NCI-H2227 treated with DMSO at 0.1 percent for 48 hours (cell line): ENCODE data around the gene EVA1C.
"Not testable (repeated sequence)": the region's sequence is repeated elsewhere in the genome, so short reads cannot be mapped to it uniquely, and the experiment has no call there.

Source experiments
- DNase-seq: peaks from one replicate; lab custom pipeline; 2025; lab: John Stamatoyannopoulos, UW

The EVA1C gene

GRCh38 chr21:32462564-32462963 is 50.1 kb downstream of the EVA1C start:
- DNase-seq = not testable (repeated sequence)

DNA sequence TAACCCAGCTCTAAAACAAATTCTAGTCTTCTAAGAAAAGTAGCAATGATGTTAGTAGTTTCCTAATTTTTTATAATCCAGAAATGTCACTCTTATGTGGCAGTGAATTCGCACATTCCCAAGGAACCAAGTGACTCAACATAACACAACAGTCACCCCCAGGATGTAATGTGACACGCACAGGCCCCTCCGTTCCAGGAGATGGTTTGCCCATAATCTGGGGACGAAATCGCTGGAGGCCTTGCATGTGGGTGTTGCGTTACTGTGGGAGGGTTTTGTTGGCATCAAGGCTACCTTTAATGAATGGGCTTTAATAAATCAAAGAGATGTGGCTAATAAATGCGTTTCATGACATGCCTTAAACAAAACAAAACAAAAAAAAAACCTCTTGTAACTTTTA is 50.9 kb downstream of the EVA1C start:
- DNase-seq = no peak

DNA sequence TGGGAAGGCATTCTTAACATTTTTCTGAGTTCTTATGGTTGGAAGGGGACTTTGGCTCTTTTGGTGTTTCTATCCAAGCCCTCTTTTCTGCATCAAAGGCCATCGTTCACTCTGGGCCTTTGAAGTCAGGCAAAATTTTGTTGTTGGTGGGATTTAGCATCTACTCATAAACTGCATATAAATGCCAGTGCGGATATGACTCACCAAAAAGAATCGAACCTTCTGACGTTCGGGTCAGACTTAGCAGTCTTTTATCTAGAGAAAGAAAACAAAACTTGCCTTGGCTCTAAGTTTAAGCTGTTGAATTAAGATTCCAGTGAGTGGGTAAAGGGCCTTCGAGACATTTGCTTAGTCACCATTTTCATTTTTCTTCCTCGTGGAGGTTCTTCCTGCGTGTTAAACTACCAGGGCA is 51.4 kb downstream of the EVA1C start:
- no peak for DNase-seq

DNA sequence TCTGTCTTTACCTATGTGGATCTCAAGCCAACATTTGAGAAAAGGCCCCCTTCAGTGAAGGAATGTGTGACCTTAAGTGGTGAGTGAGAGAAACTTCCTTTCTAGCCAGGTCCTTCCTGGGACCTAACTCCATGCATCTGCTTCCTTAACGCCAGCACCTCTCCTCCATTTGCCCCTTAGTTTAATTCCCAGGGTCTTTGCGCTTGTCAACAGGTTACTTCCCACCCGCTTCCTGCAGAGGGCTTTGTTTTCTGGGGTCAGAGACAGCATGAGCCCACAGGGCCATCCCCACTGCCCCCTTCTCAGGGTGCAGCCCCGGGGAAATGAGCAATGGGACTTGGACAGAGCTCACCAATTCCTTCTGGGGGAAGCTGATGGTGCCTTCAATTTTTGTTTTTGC is 54.8 kb downstream of the EVA1C start:
- DNase-seq = no peak

GRCh38 chr21:32468681-32469111 is 56.2 kb downstream of the EVA1C start:
- no peak for DNase-seq

- DNase-seq = no peak
Measured at GRCh38 chr21:32469628-32470027, 57.1 kb downstream of the EVA1C start.

DNA sequence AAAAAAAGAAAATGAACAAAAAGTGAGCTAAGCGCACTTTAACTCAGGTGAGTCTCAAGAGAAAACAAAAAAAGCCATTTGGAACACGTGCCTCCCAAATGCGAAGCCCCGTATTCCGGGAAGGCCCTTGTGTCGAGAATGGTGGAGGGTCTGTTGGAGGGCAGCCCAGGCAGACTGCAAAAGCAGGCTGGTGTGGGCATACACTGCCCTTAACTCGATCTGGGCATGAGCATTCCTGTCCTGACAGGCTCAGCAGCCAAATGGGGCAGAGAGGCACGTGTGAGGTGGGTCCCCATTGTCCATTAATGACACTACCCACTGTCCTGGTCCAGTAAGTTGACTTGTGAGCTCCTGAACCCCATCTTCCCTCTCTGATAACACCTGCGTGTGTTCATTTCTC is 57.7 kb downstream of the EVA1C start:
- DNase-seq = no peak

GRCh38 chr21:32472890-32473765 is 60.6 kb downstream of the EVA1C start:
- no peak for DNase-seq

DNA sequence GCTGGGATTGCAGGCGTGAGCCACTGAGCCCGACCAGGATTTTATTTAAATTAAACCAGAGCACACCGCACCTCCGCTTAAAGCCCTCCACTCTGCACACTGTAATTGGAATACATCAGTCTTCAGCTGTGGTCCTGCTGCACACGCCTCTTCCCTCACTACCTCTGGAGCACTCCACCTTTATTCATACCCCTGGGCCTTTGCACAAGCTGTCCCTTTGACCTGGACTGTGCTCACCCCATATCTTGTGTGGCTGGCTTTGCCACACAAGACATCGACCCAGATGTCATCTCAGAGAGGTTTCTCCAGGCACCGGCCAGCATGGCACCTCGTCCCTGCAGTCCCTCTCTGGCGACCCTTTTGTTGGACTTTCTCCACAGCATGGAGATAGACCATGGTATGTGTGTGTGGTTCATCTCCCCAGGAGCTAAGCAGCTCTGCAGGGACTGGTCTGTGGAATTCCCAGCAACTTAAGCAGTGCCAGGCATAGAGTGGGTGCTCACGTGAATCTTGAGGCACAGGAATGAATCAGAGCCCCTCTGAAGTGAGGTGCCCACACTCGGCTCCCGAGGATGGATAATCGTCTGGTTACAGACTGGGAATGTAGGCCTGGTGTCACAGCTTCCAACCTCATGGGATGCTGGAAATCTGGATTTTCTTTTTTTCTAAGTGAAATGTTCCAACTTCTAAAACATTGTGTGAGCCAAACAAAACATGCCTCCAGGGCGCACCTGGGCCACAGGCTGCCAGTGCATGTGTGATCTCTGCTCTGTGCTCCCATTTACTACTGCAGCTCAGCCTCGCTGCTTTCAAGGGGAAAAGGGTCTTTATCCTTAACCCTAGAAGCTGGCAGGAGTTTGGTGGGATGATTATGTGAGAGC is 61.9 kb downstream of the EVA1C start:
- DNase-seq = no peak

DNA sequence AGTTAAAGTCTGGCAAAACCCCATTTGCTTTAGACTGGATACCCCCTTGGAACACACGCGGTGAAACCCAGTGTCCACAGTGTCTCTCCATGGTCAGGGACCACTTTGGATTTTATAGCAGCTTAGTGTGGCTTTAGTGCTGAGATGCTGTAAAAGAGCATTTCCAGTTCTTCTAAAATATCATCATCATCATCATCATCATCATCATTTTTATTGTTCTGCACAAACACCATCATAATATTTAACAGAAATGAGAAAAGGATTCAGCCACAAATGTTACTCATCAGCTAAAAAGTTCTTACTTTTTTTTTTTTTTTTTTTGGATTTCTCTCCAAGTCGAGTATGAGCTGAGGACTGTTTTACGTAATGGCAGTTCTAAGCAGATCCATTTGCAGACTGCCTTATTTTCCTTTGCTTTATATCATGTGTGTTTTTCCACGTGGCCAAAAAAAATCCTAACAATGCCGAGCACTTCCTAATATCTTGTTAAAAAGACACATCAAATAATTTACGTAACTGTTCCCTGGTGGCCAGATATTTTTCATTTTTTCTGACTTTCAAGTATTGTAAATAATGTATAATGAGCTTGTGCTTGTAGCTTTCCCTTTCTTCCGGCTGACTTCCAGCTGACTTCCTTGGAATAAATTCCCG is 62.8 kb downstream of the EVA1C start:
- no peak for DNase-seq

DNA sequence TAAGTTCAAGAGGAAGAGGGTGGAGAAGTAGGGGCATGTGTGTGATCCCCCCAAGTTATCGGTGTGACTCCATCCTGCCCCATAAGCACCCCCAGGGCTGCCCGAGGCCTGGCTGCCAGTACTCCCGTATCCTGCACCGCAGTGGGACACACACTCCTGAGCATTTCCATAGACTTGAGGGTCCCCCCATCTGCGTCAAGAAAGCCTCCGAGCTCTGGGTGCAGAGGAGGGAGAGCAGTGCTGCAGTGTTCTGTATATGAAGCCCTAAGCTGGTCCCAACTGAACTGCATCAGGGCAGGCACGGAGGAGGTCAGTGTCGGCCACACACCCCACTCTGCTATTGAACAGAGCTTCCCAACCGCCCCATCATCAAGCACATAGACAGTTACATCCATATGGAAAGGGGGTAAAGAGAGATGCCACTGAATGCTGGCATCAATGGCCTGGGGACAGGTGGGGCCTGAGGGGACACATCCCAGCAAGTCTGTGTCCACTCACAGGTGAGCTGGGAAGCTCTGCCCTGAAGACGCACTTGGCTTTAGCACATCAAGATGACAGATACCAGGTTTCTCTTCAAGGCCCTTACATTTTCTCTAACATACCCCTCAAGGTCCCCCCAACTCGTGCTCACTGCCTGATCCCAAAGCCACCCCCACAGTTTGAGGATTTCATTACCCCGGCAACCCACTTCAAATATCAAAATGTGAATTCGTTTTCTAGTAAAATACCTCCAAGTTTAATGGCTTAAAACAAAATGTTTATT is 64.3 kb downstream of the EVA1C start:
- no peak for DNase-seq

DNA sequence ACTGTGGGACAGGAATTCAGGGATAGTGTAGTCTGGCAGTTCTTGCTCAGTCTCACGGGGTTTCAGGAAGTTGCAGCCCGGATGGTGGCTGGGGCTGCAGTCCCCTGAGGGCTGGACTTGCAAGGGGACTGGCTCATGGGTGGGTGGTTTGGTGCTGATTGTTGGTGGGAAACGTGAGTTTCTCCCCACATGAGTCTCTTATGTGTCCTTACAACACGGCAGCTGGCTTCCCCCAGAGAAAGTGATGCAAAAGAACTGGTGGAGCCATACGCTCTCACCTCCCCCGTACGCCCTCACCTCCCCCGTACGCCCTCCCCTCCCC is 64.9 kb downstream of the EVA1C start:
- no peak for DNase-seq

GRCh38 chr21:32481875-32482408 is 69.4 kb downstream of the EVA1C start:
- DNase-seq = no peak

- no peak for DNase-seq
Measured at GRCh38 chr21:32482565-32483292, 70.2 kb downstream of the EVA1C start.

GRCh38 chr21:32483293-32483595 is 70.7 kb downstream of the EVA1C start:
- no peak for DNase-seq

DNA sequence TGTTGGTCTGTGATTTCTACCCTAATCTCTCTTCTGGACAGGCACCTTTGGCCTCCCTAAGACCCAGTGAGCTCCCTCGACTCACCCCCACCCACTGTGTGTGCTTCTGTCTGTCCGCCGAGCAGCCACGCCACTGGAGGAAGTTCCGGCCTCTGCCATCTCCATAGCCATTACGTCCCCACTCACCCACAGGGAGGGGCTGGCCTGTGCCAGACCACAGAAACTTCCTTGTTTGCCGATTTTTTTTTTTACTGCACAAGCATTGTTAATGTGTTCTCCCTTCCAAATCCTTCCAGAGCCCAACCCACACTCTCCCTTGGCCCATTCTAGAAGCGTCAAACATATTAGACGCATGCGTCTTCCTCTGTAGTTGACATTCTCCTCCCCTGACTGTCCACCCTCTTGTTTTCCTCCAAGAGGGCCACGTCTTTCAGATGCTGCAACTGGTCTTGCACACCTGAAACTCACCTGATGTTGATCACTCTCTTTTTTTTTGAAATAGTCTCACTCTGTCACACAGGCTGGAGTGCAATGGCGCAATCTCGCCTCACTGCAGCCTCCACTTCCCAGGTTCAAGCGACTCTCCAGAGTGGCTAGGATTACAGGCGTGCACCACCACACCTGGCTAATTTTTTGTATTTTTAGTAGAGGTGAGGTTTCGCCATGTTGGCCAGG is 72.3 kb downstream of the EVA1C start:
- DNase-seq = no peak

DNA sequence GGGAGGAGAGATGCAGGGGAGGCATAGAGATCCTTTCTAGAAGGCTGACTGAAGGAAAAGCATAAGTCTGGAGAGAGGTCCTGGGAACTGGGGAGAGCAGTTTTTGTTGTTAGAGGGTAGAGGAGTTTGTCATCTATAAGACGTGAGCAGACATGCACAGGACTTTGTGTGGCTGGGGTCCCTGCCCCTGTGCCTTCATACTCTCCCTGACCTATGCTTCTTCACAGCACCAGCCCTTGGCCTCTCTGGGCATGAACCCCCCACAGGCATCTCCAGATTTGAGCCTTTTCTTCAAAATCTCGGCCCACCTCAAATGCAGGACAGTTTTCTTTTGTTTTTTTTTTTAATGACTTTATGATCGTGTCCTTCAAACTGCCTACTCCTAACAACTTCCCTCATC is 79.9 kb downstream of the EVA1C start:
- no peak for DNase-seq

DNA sequence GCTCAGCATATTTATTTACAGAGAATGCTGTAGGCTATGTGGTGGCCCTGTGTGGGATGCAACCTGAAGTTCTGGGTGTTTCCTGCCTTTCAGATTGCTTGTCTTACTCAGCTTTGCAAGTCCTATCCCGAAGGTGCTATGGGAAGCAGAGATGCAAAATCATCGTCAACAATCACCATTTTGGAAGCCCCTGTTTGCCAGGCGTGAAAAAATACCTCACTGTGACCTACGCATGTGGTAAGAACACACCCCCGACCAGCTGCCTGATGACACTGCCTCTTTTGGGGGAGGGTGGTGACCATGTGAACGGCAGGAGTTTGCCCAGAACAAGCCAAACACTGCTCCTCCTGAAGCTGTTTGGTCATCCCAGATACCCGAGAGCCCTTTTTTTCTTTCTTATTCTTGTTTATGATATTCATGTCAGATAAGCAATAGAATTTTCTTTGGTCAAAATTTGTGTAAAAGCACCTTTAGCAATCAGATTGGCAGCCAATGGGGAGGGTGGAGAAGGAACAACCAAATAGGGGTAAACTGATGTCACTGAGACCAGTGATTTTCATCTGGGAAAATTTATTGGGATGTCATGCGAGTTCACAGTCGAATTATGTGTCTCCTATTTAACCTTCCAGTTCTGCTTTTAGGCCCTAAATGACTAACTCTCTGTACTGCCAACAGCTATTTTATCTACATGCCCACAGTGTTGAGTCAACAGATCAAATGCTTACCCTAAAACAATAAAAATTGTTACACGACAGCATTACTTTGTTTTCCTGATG is 82.6 kb downstream of the EVA1C start:
- no peak for DNase-seq

DNA sequence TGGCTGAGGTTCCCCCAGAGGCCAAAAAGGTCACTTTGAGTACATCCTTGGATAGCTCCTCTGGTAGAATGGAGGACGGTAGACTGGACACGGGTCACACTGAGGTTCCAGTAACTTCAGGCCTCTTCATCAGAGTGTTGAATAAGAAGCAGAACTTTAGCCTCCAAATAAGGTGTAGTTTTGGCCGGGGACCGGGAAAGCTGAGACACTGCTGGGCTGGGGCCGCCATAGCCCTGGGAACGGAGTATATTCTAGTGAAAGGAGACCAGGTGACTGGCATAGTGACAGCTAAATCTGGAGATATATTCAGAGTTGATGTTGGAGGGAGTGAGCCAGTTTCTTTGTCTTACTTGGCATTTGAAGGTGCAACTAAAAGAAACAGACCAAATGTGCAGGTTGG is 84.1 kb downstream of the EVA1C start:
- DNase-seq = no peak
